22Rv1 (cell line): Measurements from ENCODE around the gene RIBC2.

Experiments used
- ZFX ChIP-seq: fragments of 450-650 bp; IDR thresholded peaks from 2 replicates; pipeline ENCODE4 v1.6.1; 2017; ENCODE audit warnings: antibody characterized with exemption, borderline replicate concordance
- TF ChIP-seq, protein P1 (sequence below): fragments of 450-650 bp; IDR thresholded peaks from 2 replicates; pipeline ENCODE4 v1.5.1; 2017; ENCODE audit warnings: mild to moderate bottlenecking

DNA sequence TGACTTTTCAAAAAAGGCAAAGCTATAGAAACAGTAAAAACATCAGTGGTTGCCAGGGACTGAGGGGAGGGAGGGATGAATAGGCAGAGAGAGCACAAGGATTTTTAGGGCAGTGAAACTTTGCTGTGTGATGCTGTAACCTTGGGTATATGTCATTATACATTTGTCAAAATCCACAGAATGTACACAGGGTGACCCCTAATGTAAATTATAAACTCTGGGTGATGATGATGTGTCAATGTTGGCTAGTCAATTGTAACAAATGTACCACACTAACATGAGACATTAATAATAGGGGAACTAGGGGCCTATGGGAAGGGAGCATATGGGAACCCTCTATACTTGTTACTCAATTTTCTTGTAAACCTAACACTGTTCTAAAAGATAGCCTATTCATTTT, 24.8 kb downstream of the RIBC2 start:
- TF ChIP-seq, protein P1, sequence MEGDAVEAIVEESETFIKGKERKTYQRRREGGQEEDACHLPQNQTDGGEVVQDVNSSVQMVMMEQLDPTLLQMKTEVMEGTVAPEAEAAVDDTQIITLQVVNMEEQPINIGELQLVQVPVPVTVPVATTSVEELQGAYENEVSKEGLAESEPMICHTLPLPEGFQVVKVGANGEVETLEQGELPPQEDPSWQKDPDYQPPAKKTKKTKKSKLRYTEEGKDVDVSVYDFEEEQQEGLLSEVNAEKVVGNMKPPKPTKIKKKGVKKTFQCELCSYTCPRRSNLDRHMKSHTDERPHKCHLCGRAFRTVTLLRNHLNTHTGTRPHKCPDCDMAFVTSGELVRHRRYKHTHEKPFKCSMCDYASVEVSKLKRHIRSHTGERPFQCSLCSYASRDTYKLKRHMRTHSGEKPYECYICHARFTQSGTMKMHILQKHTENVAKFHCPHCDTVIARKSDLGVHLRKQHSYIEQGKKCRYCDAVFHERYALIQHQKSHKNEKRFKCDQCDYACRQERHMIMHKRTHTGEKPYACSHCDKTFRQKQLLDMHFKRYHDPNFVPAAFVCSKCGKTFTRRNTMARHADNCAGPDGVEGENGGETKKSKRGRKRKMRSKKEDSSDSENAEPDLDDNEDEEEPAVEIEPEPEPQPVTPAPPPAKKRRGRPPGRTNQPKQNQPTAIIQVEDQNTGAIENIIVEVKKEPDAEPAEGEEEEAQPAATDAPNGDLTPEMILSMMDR, result no peak
- TF ChIP-seq ZFX, result no peak
